Mucosa of gallbladder (tissue), 1 donor: ENCODE measurements around the gene GPR15. TPM values are rescaled to one million over a fixed set of nuclear protein-coding genes. Genes with fewer than 3 reads are reported as not detected.

Source experiments
- DNase-seq: peaks from one replicate; pipeline ENCODE4 v3.0.0-alpha.2; 2020; ENCODE audit warnings: low spot score
- total RNA-seq: library from RNA; stranded (reverse); gene quantifications from one replicate; pipeline ENCODE4 v1.2.1, GENCODE V29; 2021
- donor health status: DM: no; HTN: no; CAD: no.

The GPR15 gene
- total RNA-seq, result 0.17 TPM

GRCh38 chr3:98531622-98532274 is at the start of gene GPR15:
Gene GPR15 (plus strand): TSS chr3:98531978. CDS start chr3:98532034, 56 bp downstream.
- no peak for DNase-seq

GRCh38 chr3:98482717-98483482 is 48.9 kb upstream of the GPR15 start:
- DNase-seq, result no peak

GRCh38 chr3:98483626-98484025 is 48.2 kb upstream of the GPR15 start:
- no peak for DNase-seq

- DNase-seq, result no peak
These were observed 34.4 kb upstream of the GPR15 start, which contains the start of gene OR5K2 for GRCh38 chr3:98497381-98497780. Gene OR5K2 (plus strand): TSS chr3:98497681. CDS start chr3:98497681, 0 bp downstream.

DNA sequence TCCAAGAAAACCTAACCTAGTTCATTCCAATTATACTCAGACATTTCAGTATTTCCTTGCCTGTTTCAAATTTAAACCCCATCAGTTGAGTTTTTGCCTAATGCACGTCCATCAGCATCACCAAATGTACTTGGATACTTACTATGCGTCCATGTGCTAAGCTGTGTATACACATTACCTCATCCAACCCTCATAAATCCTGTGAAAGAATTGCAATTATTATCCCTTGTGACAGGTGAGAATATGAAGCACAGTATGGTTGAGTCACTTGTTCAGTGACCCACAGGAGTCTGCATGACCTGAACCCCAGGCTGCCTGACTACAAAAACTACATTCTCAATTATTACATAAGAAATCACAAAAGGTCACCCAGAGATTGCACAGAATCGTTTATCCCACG is 31.8 kb upstream of the GPR15 start:
- no peak for DNase-seq

GRCh38 chr3:98501270-98501669 is 30.5 kb upstream of the GPR15 start:
- DNase-seq, result no peak

DNA sequence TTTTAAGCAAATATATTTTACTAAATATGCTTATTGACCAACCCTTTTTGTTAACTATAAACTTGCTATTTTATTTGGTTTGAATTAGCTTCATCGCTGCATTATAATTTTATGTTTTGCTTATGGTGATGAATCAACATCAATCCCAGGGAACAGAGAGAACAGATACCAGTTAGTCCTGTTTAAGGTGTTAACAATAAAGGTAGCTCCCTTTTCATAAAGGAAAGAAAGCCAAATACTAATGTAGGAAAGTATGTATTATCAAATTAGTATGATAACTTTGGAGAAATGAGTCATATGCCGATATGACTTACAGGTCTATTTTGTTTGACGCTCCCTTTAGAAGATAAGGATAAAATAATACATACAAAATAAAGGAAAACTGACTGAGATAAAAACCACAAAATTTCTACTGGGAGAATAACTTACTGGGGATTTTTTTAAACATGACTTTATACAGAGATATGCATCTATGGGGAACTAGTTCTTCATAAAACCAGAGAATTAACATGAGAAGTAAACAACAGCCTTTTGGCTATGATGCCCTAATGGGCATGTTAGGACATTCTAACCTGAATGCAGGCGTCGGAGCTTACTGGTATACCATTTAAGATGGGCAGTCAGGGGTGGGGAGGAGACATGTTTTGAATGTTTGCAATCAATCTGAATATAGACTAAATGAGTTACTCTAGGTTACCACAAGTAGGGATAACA is 29.8 kb upstream of the GPR15 start:
- DNase-seq, result no peak

GRCh38 chr3:98504539-98504938 is 27.2 kb upstream of the GPR15 start:
- DNase-seq, result no peak

DNA sequence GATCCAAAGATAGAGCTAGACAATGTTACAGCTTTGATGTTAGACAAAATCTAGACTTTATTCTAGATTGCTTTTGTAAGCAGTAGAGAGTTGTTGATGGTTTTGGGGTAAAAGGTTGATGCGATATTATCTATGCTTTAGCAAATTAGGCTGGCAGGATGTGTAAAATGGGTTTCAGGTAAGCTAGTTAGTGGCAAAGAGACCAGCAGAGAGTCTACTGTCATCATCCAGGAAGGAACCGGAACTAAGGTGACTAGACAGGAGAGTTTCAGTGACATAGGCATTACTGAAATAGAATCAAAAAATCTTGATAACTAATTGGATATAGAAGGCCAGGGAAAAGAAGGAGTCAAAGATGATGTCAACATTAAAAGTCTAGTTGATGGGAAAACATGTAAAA is 23.2 kb upstream of the GPR15 start:
- DNase-seq, result no peak

DNA sequence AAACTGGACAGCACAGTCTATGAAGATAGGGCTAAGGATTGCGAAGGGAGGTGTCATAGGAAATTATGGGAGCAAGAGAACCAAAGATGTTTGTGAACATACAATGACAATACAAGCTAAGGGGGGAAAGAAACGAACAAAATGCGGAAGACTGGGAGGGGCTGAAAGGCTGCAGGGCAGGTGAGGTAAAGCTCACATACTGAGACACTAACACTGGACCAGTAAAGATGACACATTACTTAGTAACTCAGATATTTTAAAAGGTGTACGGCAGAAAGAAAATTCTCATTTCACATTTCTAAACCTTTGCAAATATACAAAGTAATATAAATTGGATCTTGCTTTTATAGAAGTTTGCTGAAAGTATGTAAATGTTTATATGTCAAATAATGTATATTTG is 19.2 kb upstream of the GPR15 start:
- DNase-seq, result no peak

- DNase-seq, result no peak
These were observed 18.7 kb upstream of the GPR15 start for GRCh38 chr3:98513091-98513511.

DNA sequence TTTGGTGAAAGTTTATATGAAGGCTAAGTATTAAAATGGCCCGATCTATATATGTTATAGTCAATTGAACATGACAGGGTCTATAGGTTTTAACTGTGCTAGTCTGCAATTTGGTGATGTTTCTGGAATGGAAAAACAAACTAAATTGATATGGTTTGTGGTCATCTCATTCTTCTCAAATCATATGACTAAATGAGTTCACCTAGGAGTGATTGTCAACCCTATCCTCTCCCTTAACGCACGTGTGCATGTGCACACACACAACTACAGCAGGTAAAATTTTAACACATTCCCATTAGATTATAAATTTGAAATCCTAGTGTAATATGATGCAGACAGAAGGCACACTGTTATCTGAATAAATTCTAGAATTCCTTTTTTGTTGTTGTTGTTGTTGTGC is 18.0 kb upstream of the GPR15 start:
- no peak for DNase-seq

- no peak for DNase-seq
These were observed 16.8 kb upstream of the GPR15 start for GRCh38 chr3:98514948-98515347.

GRCh38 chr3:98518816-98519215 is 13.0 kb upstream of the GPR15 start:
- no peak for DNase-seq

DNA sequence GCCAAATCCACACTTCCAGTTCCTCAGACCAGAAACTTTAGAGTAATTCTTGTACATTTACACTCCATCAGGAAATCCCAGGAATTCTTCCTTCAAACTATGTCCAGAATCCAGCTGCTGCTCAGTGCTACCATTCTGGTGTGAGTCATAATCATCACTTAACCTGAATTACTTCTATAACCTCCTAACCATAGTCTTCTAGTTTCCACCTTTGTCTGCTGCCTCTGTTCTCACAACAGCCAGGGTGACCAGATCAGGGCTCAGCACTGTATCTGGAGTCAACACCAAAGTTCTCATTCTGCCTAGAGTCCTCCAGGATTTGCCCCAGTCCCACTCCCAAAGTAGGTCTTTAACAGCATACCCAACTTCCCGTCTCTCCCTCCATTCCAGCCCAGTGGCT is 12.4 kb upstream of the GPR15 start:
- no peak for DNase-seq

GRCh38 chr3:98521897-98522543 is 9.8 kb upstream of the GPR15 start:
- DNase-seq, result peak; percentile 35

GRCh38 chr3:98522544-98523281 is 9.1 kb upstream of the GPR15 start, which contains the start of gene CLDND1:
Gene CLDND1 (minus strand): TSS chr3:98522902. CDS start chr3:98521424, 1,478 bp downstream.
- peak; percentile 97 for DNase-seq

GRCh38 chr3:98525494-98525893 is 6.3 kb upstream of the GPR15 start:
- no peak for DNase-seq

- no peak for DNase-seq
These were observed 3.1 kb upstream of the GPR15 start for GRCh38 chr3:98528474-98529346.

GRCh38 chr3:98529856-98530459 is 1.8 kb upstream of the GPR15 start:
- no peak for DNase-seq
